HG03565 (cell line): ENCODE results near the gene MAST1.

Experiments used
- ATAC-seq: cut with Tn5 transposase; IDR thresholded peaks from one replicate; pipeline ENCODE4 v1.9.1; 2021; ENCODE audit warnings: mild to moderate bottlenecking, moderate library complexity; ENCODE audit not compliant: unreplicated experiment

Gene MAST1

DNA sequence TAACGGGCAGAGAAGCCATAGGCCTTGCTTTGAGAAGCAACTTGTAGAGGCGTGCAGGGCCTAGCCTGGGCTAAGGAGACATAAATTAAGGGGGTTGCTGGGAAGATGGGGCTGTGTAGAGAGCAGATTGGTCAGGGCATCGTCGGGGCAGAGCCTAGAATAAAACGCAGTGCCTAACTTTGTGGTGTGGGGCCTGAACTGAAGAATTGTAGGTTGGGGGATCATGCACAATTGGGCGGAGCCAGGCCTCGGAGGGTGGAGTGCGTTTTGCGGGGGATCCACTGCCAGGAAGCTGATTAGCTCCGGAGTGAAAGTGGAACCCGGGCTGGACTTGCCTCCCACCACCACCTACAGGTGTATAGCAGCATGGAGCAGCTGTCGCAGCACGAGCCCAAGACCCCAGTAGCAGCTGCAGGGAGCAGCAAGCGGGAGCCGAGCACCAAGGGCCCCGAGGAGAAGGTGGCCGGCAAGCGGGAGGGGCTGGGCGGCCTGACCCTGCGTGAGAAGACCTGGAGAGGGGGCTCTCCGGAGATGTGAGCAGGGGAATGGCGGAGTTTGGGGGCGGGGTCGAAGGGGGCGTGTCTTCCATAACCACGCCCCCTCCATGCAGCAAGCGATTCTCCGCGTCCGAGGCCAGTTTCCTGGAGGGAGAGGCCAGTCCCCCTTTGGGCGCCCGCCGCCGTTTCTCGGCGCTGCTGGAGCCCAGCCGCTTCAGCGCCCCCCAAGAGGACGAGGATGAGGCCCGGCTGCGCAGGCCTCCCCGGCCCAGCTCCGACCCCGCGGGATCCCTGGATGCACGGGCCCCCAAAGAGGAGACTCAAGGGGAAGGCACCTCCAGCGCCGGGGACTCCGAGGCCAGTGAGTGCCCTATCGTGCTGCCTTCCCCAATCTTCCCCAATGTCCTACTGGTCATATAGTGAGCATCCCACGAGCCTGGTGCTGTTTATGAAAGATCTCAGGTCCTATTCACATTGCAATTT is 29.1 kb downstream of the MAST1 start:
- no peak for ATAC-seq

GRCh38 chr19:12868540-12869112 is 30.3 kb downstream of the MAST1 start:
- no peak for ATAC-seq

GRCh38 chr19:12871681-12872080 is 33.4 kb downstream of the MAST1 start:
- no peak for ATAC-seq

DNA sequence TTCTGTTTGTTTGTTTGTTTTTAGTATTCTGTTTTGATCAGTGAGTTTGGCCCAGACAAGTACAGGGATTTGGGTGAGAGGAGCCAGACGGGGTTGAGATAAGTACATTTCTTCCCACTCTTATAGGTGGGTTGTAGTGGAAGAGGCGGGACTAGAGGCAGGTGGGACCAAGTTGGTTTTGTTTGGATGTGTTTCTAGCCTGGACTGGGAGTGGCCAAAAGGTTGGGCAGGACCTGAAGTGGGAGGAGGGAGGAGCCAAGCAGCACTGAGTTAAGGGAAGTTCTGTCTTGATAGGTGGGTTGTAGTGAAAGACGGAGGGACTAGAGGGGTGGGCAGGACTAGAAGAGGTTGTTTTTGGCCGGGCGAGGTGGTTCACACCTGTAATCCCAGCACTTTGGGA is 33.9 kb downstream of the MAST1 start:
- no peak for ATAC-seq

- ATAC-seq: no peak
Measured at GRCh38 chr19:12872941-12873890, 34.9 kb downstream of the MAST1 start.

DNA sequence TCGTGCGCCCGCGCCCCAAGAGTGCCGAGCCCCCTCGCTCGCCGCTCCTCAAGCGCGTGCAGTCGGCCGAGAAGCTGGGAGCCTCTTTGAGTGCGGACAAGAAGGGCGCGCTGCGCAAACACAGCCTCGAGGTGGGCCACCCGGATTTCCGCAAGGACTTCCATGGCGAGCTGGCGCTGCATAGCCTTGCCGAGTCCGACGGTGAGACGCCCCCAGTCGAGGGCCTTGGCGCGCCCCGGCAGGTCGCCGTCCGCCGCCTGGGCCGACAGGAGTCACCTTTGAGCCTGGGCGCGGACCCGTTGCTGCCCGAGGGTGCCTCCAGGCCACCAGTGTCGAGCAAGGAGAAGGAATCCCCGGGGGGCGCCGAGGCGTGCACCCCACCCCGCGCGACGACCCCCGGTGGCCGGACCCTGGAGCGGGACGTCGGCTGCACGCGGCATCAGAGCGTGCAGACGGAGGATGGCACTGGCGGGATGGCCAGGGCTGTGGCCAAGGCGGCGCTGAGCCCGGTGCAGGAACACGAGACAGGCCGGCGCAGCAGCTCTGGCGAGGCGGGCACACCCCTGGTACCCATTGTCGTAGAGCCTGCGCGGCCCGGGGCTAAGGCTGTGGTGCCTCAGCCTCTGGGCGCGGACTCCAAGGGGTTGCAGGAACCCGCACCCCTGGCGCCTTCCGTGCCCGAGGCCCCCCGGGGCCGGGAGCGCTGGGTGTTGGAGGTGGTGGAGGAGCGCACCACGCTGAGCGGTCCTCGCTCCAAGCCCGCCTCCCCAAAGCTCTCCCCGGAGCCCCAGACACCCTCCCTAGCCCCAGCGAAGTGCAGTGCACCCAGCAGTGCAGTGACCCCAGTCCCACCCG is 35.8 kb downstream of the MAST1 start:
- ATAC-seq: no peak

- ATAC-seq: no peak
Measured at GRCh38 chr19:12875086-12875485, 36.8 kb downstream of the MAST1 start.

GRCh38 chr19:12880551-12881171 is 42.3 kb downstream of the MAST1 start:
- no peak for ATAC-seq

DNA sequence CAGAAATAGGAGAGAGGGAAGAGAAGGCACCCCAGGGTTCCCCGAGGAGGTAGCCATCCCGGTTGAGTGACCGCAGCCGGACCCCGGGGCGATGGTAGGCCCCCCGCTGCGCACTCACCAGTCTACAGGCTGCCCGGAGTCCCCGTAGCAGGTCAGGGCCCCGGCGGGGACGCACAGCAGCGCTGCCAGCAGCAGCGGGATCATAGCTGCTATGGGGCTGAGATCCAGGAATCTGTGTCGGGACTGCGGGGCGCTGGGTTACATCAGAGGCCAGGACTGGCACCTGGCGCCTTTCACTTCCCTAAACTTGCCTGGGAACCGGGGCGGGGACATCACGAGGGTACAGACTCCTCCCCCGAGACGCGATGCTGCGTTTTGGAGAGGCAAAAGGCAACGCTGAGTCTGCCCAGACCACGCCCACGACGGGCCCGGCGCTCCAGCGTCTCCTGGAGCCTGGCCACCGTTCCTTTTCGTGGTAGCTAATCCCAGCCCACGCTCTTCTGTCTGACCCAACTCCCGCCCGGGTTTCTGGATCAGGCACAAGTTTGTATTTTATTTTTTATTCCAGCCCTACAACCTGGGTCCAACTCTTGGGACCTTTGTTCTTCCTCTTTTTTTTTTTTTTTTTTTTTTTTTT is 43.0 kb downstream of the MAST1 start, which contains the start of gene DNASE2:
Gene DNASE2, minus strand, starts transcription at position 278 of the 637 bp plus-strand sequence. Its CDS starts 74 bp downstream, at position 204.
- ATAC-seq: peak; percentile 68

- no peak for ATAC-seq
Measured at GRCh38 chr19:12882589-12882988, 44.3 kb downstream of the MAST1 start.

DNA sequence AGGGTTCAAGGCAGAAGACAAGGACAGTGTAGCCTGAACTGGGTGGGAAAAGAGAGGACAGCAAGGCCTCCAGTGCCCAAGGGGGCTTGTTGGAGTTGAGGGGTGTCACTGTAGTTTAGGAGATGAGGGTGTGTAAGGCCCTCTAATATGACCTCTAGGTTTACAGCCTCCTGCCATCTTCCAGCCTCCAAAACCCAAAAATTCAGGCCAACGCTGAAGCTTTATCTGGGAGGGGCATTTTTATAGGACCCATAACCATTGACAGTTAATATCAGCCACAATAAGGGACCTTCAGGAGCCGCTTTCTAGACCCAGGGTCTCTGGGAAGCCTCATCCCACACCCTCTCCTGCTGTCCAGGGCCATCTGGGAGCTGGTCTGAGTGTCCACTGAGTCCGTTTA is 45.9 kb downstream of the MAST1 start:
- ATAC-seq: no peak

DNA sequence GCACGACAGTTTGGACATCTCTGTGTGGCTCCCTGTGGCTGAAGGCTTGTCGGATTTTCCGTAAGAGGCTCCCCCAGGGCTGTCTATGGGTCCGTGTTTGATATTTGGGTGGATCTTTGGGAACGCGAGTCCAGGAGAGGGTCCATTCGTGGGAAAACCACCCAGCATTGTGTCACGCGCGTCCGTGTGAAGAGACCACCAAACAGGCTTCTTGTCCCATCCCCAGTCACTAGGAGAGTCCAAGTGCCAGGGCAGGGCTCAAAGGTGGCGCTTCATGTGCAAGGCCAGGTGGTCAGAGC is 46.3 kb downstream of the MAST1 start:
- no peak for ATAC-seq

DNA sequence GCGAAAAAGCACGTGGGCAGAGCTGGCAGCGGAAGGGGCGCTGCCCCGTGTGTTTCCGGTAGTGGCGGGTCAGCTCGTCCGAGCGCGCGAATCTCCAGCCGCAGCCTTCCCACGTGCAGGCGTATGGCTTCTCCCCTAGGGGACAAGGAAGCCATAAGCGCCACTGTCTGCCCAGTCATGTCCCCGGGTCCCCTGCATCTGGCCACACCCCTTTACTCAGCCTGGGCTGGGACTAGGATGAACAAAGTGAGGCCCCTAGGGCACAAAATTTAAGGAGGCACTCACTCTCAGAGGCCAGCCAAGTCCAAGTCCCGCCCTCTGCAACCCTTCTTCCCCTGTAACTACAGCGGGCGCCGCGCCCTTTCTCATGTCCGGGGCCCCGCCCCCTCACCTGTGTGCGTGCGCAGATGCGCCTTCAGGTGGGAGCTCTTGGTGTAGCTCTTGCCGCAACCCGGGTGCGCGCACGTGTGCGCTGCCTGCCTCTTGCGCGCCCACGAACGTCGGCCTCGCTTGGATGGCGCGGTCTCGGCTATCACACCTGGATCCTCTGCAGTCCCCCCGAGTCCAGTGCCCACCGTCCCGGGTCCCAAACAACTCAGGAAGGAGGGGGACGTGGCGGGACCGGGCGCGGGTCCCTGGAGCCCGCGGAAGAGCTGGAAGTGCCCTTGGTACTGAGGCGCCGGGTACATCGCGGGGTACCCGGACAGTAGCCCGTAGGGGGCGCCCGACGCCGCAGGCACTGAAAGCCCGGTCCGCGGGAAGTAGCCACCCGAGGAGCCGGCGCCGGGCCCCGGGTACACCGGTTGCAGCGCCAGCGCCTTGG is 46.8 kb downstream of the MAST1 start:
- peak; percentile 35 for ATAC-seq

DNA sequence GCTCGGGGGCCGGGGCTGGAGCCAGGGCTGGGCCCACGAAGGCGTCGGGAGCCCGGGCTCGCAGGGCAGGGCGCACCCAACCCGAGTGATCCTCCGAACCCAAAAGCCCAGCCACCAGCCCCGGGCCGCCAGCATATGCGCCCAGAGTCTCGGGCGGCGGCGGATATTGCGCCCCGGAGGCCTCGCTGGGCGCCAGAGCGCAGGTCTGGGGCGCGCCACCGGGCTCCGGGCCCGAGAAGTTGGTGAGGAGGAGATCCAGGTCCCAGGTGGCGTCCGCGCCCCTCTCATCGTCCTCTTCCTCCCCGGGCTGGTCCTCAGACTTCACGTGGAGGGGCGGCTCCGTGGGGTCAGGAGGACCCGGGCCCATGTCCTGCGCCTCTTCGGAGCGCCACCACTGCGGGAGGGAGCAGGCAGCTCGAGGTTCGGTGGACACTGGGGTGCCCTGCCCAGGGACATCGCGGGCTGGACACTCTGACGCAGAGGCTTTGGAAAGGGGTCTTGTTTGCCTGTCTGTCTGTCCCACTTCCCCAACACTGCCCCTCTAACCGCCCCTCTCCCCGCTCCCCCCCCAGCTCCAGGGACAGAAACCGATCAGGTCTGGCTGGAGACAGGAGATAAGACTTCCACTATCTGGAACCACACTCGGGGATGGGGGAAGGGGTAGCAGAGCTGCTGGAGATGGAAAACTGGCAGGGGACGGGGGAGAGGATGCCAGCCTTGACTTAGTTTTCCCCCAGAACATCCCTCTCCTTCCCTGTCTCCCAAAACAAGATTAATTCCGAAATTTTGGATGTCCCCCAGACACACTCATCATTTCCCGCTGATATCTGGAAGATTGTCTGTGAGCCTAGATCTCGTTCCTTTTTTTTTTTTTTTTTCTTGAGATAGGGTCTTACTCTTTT is 47.7 kb downstream of the MAST1 start:
- no peak for ATAC-seq

DNA sequence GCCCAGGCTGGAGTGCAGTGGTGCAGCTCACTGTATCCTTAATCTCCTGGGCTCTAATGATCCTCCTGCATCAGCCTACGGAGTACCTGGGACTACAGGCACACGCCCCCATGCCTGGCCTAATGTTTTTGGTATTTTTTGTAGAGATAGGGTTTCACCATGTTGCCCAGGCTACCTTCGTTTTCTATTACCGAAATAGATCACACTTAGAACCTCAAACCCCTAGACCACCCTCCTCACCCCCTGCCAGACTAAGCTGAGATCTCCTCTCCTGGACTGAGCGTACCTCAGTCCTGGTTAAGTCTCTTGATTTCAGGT is 48.3 kb downstream of the MAST1 start:
- no peak for ATAC-seq

DNA sequence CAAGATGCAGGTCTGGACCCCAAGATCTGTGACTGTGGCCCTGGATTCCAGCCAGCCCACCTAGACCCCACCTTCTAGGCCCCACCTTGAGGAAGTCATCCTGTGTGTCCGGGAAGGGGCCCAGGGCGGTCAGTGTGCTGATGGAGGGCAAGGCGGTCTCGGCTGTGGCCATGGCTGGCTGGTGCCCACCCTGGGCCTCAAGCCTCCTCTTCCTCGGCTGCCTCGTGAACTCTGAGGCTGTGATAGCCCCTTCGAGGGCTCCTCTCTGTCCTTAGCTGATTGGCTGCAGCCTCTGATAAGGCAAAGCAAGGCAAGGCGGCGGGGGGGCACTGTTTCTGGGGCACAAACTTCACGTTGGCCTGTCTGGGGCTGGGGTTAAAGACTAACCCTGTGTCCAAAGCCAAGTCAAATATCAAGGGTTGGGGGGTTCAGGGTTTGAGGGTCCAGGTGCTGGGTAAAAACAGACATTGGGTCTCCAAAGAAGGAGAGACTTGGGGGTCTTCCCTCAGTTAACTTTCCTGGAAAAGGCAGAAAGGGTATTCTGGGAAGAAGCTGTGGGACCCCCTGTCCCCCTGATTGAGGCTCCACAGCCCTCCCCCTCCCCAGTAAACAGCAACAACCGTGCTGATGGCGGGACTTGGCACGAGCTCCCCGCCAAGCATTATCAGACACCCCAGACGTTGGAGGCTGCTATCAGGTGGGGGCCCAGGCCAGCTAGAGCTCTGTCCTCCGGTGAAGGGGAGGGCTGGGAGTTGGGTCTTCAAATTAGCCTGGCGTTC is 48.8 kb downstream of the MAST1 start, which contains the start of gene KLF1:
Gene KLF1, minus strand, starts transcription at position 233 of the 779 bp plus-strand sequence. Its CDS starts 61 bp downstream, at position 172.
- no peak for ATAC-seq
